OCI-LY7 (cell line): ENCODE results near the gene AAR2.

Experiments used
- EZH2phosphoT487 ChIP-seq: fragments of 200-600 bp; sonication (generic); IDR thresholded peaks from 2 replicates; pipeline ENCODE4 v1.6.1; 2018; ENCODE audit warnings: low read depth, borderline replicate concordance, mild to moderate bottlenecking, mixed run types, antibody characterized with exemption, low read length, moderate library complexity, mixed read lengths
- TF ChIP-seq, protein P1 (sequence below): fragments of 200-600 bp; sonication (generic); conservative IDR thresholded peaks from 2 replicates; pipeline ENCODE4 v1.5.1; 2014; ENCODE audit warnings: mild to moderate bottlenecking, antibody characterized with exemption, low read length, moderate library complexity, mixed read lengths

DNA sequence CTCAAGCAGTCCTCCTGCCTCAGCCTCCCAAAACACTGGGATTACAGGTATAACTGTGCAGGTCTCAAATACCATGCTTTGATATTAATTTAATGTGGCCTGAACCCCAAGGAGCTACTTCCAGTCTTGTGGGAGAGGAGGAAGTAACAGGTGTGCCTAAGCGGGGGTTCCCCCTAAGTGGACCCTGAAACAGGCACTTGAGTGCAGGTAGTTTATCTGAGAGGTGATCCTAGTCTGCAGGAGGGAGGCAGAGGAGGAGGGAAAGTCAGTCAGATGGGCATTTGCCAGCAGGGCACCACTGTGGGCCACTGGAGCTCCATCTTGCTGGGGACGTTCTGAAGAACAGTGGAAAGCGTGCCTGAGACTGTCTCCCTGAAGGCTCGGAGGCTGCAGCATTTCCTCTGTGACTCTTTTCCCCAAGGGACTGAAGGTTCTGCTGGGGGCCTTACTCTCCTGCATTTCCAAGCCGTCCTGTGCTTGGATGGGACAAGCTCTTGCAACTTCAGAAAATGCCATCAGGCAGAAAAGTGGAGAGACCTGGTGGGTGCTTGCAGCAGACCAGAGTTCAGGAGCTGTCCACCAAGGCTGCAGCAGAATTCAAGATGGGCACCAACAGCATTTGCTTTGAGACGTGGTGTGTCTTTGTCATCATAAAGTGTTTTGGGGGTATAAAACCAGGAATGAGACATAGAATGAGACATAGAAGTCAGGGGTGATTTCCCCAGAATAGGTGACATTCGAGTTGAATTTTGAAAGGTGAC is 65.3 kb downstream of the AAR2 start:
- TF ChIP-seq, protein P1, sequence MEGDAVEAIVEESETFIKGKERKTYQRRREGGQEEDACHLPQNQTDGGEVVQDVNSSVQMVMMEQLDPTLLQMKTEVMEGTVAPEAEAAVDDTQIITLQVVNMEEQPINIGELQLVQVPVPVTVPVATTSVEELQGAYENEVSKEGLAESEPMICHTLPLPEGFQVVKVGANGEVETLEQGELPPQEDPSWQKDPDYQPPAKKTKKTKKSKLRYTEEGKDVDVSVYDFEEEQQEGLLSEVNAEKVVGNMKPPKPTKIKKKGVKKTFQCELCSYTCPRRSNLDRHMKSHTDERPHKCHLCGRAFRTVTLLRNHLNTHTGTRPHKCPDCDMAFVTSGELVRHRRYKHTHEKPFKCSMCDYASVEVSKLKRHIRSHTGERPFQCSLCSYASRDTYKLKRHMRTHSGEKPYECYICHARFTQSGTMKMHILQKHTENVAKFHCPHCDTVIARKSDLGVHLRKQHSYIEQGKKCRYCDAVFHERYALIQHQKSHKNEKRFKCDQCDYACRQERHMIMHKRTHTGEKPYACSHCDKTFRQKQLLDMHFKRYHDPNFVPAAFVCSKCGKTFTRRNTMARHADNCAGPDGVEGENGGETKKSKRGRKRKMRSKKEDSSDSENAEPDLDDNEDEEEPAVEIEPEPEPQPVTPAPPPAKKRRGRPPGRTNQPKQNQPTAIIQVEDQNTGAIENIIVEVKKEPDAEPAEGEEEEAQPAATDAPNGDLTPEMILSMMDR = no peak
- TF ChIP-seq EZH2phosphoT487 = no peak
